Measurements from ENCODE around the gene SEC23B.

Gene SEC23B

DNA sequence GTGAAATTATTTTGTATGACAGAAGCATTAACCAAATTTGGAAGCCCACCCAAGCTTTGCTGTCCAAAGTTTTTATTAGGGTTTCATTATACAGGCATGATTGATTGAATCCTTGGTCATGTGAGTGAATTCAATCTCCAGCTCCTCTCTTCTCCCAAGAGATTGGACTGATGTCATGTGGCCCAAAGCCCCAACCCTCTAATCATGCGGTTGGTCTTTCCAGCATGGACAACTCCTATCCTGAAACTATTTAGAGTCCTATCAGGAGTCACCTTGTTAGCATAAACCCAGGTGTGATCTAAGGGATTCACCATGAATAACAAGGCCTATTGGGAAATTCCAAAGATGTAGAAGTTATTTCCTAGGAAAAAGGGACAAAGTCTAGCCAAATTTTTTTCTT, 29.9 kb upstream of the SEC23B start:
- peaks cover 4% of the 10 kb centered on the region for H3K36me3 ChIP-seq (ENCODE audit: control insufficient read depth, insufficient read depth, low read length)
- H3K27ac ChIP-seq (ENCODE audit: low read depth, low read length) = no peak overlapping the region
- H3K9ac ChIP-seq (ENCODE audit: low read length) = no peak overlapping the region
- no peaks in the 10 kb centered on the region for H3K79me1 ChIP-seq (ENCODE audit: low read length)
- no peak overlapping the region for H4K5ac ChIP-seq (ENCODE audit: low read length)
- H3K18ac ChIP-seq (ENCODE audit: low read length) = no peak overlapping the region
- no peak overlapping the region for H4K8ac ChIP-seq (ENCODE audit: low read depth, low read length)
- no peak overlapping the region for H2BK15ac ChIP-seq (replicated peaks; ENCODE audit: low read depth)
- no peaks in the 10 kb centered on the region for H3K4me1 ChIP-seq (ENCODE audit: control insufficient read depth, low read depth, low read length)
- H3K4ac ChIP-seq (ENCODE audit: low read depth, low read length) = no peak overlapping the region
- peak; percentile 14 for DNase-seq
- H2BK5ac ChIP-seq (ENCODE audit: low read length) = no peak overlapping the region
- no peak overlapping the region for H3K56ac ChIP-seq (ENCODE audit: low read length)
- no peaks in the 10 kb centered on the region for H3K27me3 ChIP-seq (ENCODE audit: insufficient read depth, low read length, poor library complexity)
- no peak overlapping the region for H2BK120ac ChIP-seq (ENCODE audit: low read depth, low read length)
- no peak overlapping the region for H3K23ac ChIP-seq (ENCODE audit: low read length)
- H3K4me2 ChIP-seq (ENCODE audit: low read length) = no peak overlapping the region
- no CpG with 5 or more reads among the region's 1 CpG for WGBS (ENCODE audit: extremely low coverage, insufficient coverage, low lambda C conversion rate)
- no peaks in the 10 kb centered on the region for H3K79me2 ChIP-seq (ENCODE audit: control insufficient read depth, insufficient read depth, low read length)
- H3K4me3 ChIP-seq (ENCODE audit: low read length) = no peak overlapping the region
- H2AK5ac ChIP-seq (ENCODE audit: low read length) = no peak overlapping the region

DNA sequence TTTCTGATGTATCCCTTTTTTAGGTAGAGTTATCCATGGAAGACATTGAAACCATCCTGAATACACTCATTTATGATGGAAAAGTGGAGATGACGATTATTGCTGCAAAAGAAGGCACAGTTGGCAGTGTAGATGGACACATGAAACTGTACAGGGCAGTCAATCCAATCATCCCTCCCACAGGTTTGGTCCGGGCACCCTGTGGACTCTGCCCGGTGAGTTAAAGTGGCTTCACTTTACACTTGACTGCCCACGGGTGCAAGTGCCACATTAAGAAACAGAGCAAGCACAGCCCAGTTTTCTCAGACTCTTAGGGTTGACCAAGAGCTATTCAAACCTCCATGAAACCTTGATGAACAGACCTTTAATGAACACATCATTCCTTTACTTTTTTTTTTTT, 26.1 kb upstream of the SEC23B start:
- H3K4me1 ChIP-seq (ENCODE audit: control insufficient read depth, low read depth, low read length) = no peaks in the 10 kb centered on the region
- H2AK5ac ChIP-seq (ENCODE audit: low read length) = no peak overlapping the region
- no peak overlapping the region for H3K27ac ChIP-seq (ENCODE audit: low read depth, low read length)
- H2BK120ac ChIP-seq (ENCODE audit: low read depth, low read length) = no peak overlapping the region
- no peak overlapping the region for H4K8ac ChIP-seq (ENCODE audit: low read depth, low read length)
- H3K18ac ChIP-seq (ENCODE audit: low read length) = no peak overlapping the region
- WGBS (ENCODE audit: extremely low coverage, insufficient coverage, low lambda C conversion rate) = no CpG with 5 or more reads among the region's 4 CpGs
- no peaks in the 10 kb centered on the region for H3K79me1 ChIP-seq (ENCODE audit: low read length)
- no peak overlapping the region for H2BK15ac ChIP-seq (replicated peaks; ENCODE audit: low read depth)
- H3K23ac ChIP-seq (ENCODE audit: low read length) = no peak overlapping the region
- H3K79me2 ChIP-seq (ENCODE audit: control insufficient read depth, insufficient read depth, low read length) = no peaks in the 10 kb centered on the region
- H3K27me3 ChIP-seq (ENCODE audit: insufficient read depth, low read length, poor library complexity) = no peaks in the 10 kb centered on the region
- H3K4me3 ChIP-seq (ENCODE audit: low read length) = no peak overlapping the region
- no peak overlapping the region for H3K4ac ChIP-seq (ENCODE audit: low read depth, low read length)
- H3K56ac ChIP-seq (ENCODE audit: low read length) = no peak overlapping the region
- no peak overlapping the region for H4K5ac ChIP-seq (ENCODE audit: low read length)
- no peak overlapping the region for H2BK5ac ChIP-seq (ENCODE audit: low read length)
- no peak overlapping the region for H3K4me2 ChIP-seq (ENCODE audit: low read length)
- no peak overlapping the region for H3K9ac ChIP-seq (ENCODE audit: low read length)
- no peak for DNase-seq
- H3K36me3 ChIP-seq (ENCODE audit: control insufficient read depth, insufficient read depth, low read length) = peaks cover 3% of the 10 kb centered on the region

DNA sequence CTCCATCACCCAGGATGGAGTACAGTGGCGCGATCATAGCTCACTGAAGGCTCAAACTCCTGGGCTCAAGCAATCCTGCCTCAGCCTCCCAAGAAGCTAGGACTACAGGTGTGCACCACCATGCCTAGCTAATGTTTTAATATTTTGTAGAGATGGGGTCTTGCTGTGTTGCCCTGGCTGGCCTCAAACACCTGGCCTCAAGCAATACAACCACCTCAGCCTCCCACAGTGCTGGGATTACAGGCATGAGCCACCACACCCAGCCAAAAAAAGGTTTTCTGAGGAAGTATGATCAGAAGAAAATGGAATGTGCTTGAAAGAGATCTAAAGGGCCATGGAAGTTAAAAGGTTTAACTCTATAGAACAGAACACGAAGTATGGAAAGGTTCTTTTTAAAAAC, 19.4 kb upstream of the SEC23B start:
- no peak for DNase-seq
- H2BK5ac ChIP-seq (ENCODE audit: low read length) = no peak overlapping the region
- H3K23ac ChIP-seq (ENCODE audit: low read length) = no peak overlapping the region
- no peaks in the 10 kb centered on the region for H3K4me1 ChIP-seq (ENCODE audit: control insufficient read depth, low read depth, low read length)
- H2BK120ac ChIP-seq (ENCODE audit: low read depth, low read length) = no peak overlapping the region
- H3K27ac ChIP-seq (ENCODE audit: low read depth, low read length) = no peak overlapping the region
- no peak overlapping the region for H2BK15ac ChIP-seq (replicated peaks; ENCODE audit: low read depth)
- no peak overlapping the region for H3K9ac ChIP-seq (ENCODE audit: low read length)
- no CpG with 5 or more reads among the region's 3 CpGs for WGBS (ENCODE audit: extremely low coverage, insufficient coverage, low lambda C conversion rate)
- no peak overlapping the region for H3K56ac ChIP-seq (ENCODE audit: low read length)
- no peaks in the 10 kb centered on the region for H3K79me2 ChIP-seq (ENCODE audit: control insufficient read depth, insufficient read depth, low read length)
- no peak overlapping the region for H3K18ac ChIP-seq (ENCODE audit: low read length)
- peaks cover 3% of the 10 kb centered on the region for H3K36me3 ChIP-seq (ENCODE audit: control insufficient read depth, insufficient read depth, low read length)
- H2AK5ac ChIP-seq (ENCODE audit: low read length) = no peak overlapping the region
- H3K4ac ChIP-seq (ENCODE audit: low read depth, low read length) = no peak overlapping the region
- no peak overlapping the region for H4K8ac ChIP-seq (ENCODE audit: low read depth, low read length)
- H3K4me3 ChIP-seq (ENCODE audit: low read length) = no peak overlapping the region
- H4K5ac ChIP-seq (ENCODE audit: low read length) = no peak overlapping the region
- H3K79me1 ChIP-seq (ENCODE audit: low read length) = no peaks in the 10 kb centered on the region
- no peaks in the 10 kb centered on the region for H3K27me3 ChIP-seq (ENCODE audit: insufficient read depth, low read length, poor library complexity)
- no peak overlapping the region for H3K4me2 ChIP-seq (ENCODE audit: low read length)

DNA sequence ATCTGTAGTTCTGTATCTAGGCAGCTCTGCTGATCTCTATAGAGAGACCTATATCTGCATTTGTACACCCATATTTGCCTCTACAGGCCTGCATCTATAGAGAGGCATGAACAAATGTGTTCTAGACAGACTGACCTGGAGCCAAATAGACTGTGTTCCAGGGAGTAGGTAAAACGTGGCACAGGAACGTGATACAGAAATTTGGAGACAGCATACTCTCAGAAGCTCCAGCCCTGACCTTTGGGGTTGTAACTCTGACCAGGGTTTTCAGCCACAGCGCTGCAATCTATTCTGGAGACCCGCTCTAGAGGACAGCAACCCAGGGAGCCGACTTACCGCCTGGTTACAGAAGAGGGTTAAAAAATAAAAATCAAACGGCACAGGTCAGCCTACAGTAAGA, 11.7 kb upstream of the SEC23B start:
- no peak overlapping the region for H3K4ac ChIP-seq (ENCODE audit: low read depth, low read length)
- no peaks in the 10 kb centered on the region for H3K27me3 ChIP-seq (ENCODE audit: insufficient read depth, low read length, poor library complexity)
- no peak overlapping the region for H2BK5ac ChIP-seq (ENCODE audit: low read length)
- H3K36me3 ChIP-seq (ENCODE audit: control insufficient read depth, insufficient read depth, low read length) = no peaks in the 10 kb centered on the region
- no peak overlapping the region for H3K4me3 ChIP-seq (ENCODE audit: low read length)
- no peaks in the 10 kb centered on the region for H3K79me2 ChIP-seq (ENCODE audit: control insufficient read depth, insufficient read depth, low read length)
- H3K9ac ChIP-seq (ENCODE audit: low read length) = peak overlapping the region; percentile 7
- peak overlapping the region; percentile 11 for H3K4me2 ChIP-seq (ENCODE audit: low read length)
- no peak overlapping the region for H3K56ac ChIP-seq (ENCODE audit: low read length)
- no CpG with 5 or more reads among the region's 7 CpGs for WGBS (ENCODE audit: extremely low coverage, insufficient coverage, low lambda C conversion rate)
- H2BK15ac ChIP-seq (replicated peaks; ENCODE audit: low read depth) = no peak overlapping the region
- H3K4me1 ChIP-seq (ENCODE audit: control insufficient read depth, low read depth, low read length) = no peaks in the 10 kb centered on the region
- H2AK5ac ChIP-seq (ENCODE audit: low read length) = no peak overlapping the region
- no peaks in the 10 kb centered on the region for H3K79me1 ChIP-seq (ENCODE audit: low read length)
- H3K18ac ChIP-seq (ENCODE audit: low read length) = no peak overlapping the region
- no peak overlapping the region for H2BK120ac ChIP-seq (ENCODE audit: low read depth, low read length)
- no peak overlapping the region for H4K5ac ChIP-seq (ENCODE audit: low read length)
- no peak for DNase-seq
- no peak overlapping the region for H3K27ac ChIP-seq (ENCODE audit: low read depth, low read length)
- no peak overlapping the region for H3K23ac ChIP-seq (ENCODE audit: low read length)
- H4K8ac ChIP-seq (ENCODE audit: low read depth, low read length) = no peak overlapping the region

DNA sequence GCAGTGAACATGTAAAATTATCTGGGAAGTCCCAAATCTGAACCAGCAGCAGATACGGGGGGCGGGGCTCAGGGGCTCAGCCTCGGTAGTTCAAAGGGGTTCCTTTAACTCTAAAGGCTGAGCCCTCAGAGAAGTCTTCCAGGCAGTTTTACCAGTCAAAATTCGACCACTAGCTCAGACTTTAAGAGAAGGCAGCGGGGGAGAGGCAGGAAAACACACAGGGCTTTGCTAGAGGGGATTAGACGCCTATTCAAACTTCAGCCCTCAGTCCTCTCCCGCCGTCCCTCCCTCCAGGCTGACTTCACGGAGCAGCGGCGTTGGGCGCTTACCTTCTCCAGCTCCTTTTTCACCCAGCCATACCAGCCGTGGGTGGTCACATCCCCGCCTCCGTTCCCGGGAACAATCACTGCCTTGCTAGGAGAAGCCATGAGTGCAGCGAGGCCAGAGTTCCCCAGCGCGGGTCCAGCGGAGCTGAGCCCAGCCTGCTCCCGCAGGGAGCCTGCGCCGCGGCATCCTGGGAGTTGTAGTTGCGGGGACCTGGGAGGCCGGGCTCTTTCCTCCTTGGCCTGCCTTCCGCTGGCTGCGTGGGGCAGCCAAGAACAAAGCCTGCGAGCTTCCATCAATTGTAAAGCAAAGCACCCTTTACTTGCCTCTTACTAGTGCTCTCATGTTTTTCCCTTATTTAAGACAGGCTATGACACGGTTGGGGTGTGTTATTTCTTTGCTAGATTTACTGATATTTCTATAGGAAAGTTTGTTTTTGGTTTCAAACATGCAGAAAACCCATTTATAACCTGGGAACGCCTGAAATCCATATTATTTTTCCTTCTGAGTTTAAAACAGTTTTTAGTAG, 10.8 kb upstream of the SEC23B start, which contains the start of gene RBBP9:
Gene RBBP9, minus strand, starts transcription at position 486 of the 853 bp plus-strand sequence. Its CDS starts 58 bp downstream, at position 428.
- Histone ChIP-seq H2BK15ac (replicated peaks; ENCODE audit: low read depth) (no peak within 1 kb of the TSS), H2AK5ac (ENCODE audit: low read length) (no peak within 1 kb of the TSS), H3K4me2 (ENCODE audit: low read length) (peak within 1 kb of the TSS; percentile 17), H3K18ac (ENCODE audit: low read length) (no peak within 1 kb of the TSS), H3K36me3 (ENCODE audit: control insufficient read depth, insufficient read depth, low read length) (no peaks in the 10 kb centered on the region), H4K5ac (ENCODE audit: low read length) (no peak within 1 kb of the TSS), H3K79me2 (ENCODE audit: control insufficient read depth, insufficient read depth, low read length) (no peaks in the 10 kb centered on the region), H3K9ac (ENCODE audit: low read length) (peak within 1 kb of the TSS; percentile 87), H3K27me3 (ENCODE audit: insufficient read depth, low read length, poor library complexity) (no peaks in the 10 kb centered on the region), H3K23ac (ENCODE audit: low read length) (no peak within 1 kb of the TSS), H3K4me3 (ENCODE audit: low read length) (peak within 1 kb of the TSS; percentile 83), H3K4ac (ENCODE audit: low read depth, low read length) (no peak within 1 kb of the TSS), H3K56ac (ENCODE audit: low read length) (peak within 1 kb of the TSS; percentile 99), H2BK120ac (ENCODE audit: low read depth, low read length) (no peak within 1 kb of the TSS), H3K27ac (ENCODE audit: low read depth, low read length) (peak within 1 kb of the TSS; percentile 61), H3K79me1 (ENCODE audit: low read length) (no peaks in the 10 kb centered on the region), H4K8ac (ENCODE audit: low read depth, low read length) (peak within 1 kb of the TSS; percentile 69), H3K4me1 (ENCODE audit: control insufficient read depth, low read depth, low read length) (no peaks in the 10 kb centered on the region), H2BK5ac (ENCODE audit: low read length) (peak within 1 kb of the TSS; percentile 40)
- WGBS (ENCODE audit: extremely low coverage, insufficient coverage, low lambda C conversion rate) = no CpG with 5 or more reads among the region's 31 CpGs
- peak; percentile 92 for DNase-seq
